Kidney glomerular epithelial cell (primary cell): ENCODE measurements around the gene TNFRSF12A.

Experiments
- DNase-seq: peaks from one replicate; lab custom pipeline; 2025; lab: John Stamatoyannopoulos, UW

TNFRSF12A gene

GRCh38 chr16:3026609-3027488, 6.7 kb downstream of the TNFRSF12A start:
- DNase-seq: no peak

GRCh38 chr16:3027489-3027795, 7.3 kb downstream of the TNFRSF12A start:
- DNase-seq: no peak

- DNase-seq: peak; percentile 43
Observed at GRCh38 chr16:3027983-3028715, 8.0 kb downstream of the TNFRSF12A start.

GRCh38 chr16:3028716-3029319, 8.7 kb downstream of the TNFRSF12A start:
- DNase-seq: no peak

- DNase-seq: no peak
Observed at GRCh38 chr16:3029491-3030221, 9.5 kb downstream of the TNFRSF12A start.

- no peak for DNase-seq
Observed at GRCh38 chr16:3030222-3031212, 10.3 kb downstream of the TNFRSF12A start.

GRCh38 chr16:3032624-3033023, 12.5 kb downstream of the TNFRSF12A start:
- DNase-seq: no peak

GRCh38 chr16:3035289-3035971, 15.3 kb downstream of the TNFRSF12A start:
- no peak for DNase-seq

- DNase-seq: no peak
Observed at GRCh38 chr16:3035972-3036725, 16.0 kb downstream of the TNFRSF12A start.

GRCh38 chr16:3036726-3037315, 16.7 kb downstream of the TNFRSF12A start, which contains the start of gene BICDL2:
BICDL2 (minus strand) TSS chr16:3036944; CDS start chr16:3035496, 1,448 bp downstream.
- DNase-seq: no peak

- DNase-seq: no peak
Observed at GRCh38 chr16:3038256-3038655, 18.1 kb downstream of the TNFRSF12A start.

GRCh38 chr16:3038896-3039295, 18.7 kb downstream of the TNFRSF12A start:
- DNase-seq: no peak

GRCh38 chr16:3042376-3042775, 22.2 kb downstream of the TNFRSF12A start:
- DNase-seq: no peak

- DNase-seq: no peak
Observed at GRCh38 chr16:3044708-3045107, 24.5 kb downstream of the TNFRSF12A start.

GRCh38 chr16:3045758-3046640, 25.8 kb downstream of the TNFRSF12A start, which contains the start of gene MMP25:
MMP25 (plus strand) TSS chr16:3046561; CDS start chr16:3046918, 357 bp downstream.
- no peak for DNase-seq

GRCh38 chr16:3046641-3047386, 26.6 kb downstream of the TNFRSF12A start:
- DNase-seq: no peak

- no peak for DNase-seq
Observed at GRCh38 chr16:3047387-3047720, 27.2 kb downstream of the TNFRSF12A start.
